GM21515 (cell line): ENCODE measurements around the gene PPP2R5C.

Source experiments
- ATAC-seq: cut with Tn5 transposase; IDR thresholded peaks from one replicate; pipeline ENCODE4 v1.9.1; 2021; ENCODE audit not compliant: unreplicated experiment

PPP2R5C gene

DNA sequence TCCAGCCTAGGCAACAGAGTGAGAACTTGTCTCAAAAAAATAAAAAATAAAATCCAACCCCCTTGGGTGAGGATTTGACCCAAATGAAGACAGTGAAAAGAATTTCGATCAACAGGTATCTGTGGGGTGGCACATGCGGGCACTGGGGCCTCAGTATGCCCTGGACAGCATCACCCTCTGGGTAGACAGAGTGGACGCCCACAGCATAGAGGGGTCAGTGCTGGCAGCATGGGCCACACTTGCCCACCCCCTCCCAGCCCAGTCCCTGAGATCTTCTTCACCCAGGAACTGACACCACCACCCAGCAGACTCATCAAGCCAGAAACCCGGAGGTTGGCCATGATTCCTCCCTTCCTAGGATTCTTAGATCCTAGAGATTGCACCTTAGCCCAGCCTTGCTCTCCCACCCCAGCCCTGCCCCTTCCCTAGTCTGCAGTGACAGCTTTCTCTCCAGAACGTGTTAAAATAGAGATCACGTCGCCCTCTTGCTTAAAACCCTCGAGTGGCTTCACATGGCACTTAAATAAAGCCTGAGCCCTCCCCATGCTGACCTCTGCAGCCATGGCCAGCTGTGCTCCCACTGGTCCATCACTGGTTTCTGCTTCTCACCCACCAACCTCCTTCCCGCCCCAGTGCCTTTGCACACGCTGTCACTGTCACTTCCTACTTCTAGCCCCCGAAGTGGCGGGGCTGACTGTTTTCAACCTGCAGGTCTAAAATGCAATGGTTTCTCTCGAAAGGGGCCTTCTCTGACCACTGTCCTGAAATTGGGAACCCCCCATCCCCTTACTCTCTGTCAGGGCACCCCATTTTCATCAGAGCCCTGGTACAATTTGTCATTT lies 176.6 kb downstream of the PPP2R5C start:
- no peak for ATAC-seq

DNA sequence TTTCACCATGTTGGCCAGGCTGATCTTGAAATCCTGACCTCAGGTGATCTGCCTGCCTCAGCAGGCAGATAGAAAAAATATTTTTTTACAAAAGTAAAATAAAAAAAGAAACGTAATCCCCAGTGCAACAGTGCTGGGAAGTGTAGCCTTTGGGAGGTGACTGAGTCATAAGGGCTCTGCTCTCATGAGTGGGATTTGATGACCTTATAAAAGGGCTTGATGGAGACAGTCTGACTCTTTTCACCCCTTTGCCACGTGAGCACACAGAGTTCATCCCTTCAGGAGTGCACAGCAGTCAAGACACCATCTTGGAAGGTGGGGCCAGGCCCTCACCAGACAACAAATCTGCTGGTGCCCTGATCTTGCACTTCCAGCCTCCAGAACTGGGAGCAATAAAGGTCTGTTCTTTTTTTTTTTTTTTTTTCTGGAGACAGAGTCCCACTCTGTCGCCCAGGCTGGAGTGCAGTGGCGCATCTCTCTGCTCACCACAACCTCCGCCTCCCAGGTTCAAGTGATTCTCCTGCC lies 178.2 kb downstream of the PPP2R5C start:
- ATAC-seq, result no peak

DNA sequence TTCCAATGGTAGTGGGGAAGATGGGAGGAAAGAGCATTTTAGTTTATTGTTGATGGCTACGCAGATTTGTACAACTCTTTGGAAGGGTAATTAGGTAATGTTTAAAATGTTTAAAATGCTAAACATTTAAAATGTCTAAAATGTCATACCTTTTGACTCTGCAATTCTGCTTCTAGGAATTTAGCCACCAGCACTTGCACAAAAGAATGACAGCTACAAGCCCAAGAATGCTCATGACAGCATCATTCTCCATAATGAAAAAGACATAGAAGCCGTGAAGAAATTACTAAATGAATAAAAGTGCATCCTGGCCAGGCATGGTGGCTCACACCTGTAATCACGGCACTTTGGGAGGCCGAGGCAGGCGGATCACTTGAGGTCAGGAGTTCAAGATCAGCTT lies 182.9 kb downstream of the PPP2R5C start:
- ATAC-seq, result no peak

DNA sequence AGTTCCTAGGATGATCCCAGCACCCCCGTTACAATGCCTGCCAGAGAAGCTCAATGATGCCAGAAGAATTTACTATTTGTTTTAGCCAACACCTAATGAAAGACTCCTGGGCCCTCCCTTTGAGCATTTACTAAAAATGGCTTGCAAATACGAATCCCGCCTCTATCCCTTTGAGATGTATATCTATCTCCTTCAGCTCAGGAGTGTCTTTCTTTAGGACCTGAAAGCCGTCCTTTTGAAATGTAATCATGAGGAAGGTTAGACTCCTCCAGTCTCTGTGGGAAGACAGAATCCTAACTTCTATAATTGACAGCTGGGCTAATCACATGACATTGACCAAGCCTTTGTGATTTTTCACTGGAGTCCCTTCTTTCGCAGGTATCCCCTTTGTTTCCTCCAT lies 183.7 kb downstream of the PPP2R5C start:
- ATAC-seq, result no peak

DNA sequence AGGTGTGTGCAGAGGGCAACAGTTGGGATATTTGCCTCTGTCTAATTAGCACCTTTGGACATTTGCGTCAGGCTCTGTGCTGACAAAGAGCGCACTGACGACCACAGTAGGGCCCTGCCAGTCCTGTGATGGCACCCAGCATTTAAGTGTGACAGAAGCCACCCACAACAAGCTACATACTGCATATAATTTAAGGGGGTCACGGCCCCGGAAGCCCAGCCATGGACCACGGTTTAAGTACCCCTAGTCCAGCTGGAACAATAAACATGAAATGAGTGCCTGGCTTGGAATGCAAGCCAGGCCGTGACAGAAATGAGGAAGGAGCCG lies 186.0 kb downstream of the PPP2R5C start:
- ATAC-seq, result peak; percentile 4

DNA sequence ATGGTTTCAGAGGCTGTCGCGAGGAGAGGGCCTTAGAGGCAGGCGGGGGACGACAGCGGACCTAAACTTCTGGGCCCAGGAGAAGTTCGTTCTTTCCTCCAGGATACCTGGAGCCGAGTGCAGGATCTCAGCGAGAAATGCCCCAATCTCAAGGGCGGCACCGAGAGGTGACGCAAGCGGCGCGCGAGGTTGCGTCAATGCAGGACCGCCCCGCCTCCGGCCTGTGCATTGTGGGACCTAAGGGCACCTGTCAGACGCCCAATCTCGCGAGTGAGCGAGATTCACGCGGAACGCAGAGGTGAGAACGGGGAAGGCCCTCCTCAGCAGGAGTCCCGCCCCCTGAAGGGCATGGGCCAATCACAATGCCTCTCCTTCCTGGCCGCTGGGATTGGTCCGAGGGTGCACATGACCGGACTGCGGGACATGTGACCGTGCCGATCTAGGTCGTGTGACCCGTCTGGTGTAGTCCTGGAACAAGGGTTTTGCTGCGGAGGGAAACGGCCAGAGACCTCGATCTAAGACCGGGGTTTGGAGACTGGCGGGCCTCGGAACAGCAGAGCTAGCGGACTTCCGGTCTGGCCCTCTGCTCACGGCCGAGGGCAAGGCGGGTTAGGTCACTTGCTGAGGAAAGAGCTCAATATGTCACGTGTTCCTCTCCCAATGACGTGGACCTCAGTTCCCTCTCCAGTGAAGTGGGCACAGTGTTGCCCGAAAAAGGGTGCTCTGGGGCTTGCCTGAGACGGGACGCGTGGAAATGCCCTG lies 186.6 kb downstream of the PPP2R5C start:
- ATAC-seq, result peak; percentile 92

DNA sequence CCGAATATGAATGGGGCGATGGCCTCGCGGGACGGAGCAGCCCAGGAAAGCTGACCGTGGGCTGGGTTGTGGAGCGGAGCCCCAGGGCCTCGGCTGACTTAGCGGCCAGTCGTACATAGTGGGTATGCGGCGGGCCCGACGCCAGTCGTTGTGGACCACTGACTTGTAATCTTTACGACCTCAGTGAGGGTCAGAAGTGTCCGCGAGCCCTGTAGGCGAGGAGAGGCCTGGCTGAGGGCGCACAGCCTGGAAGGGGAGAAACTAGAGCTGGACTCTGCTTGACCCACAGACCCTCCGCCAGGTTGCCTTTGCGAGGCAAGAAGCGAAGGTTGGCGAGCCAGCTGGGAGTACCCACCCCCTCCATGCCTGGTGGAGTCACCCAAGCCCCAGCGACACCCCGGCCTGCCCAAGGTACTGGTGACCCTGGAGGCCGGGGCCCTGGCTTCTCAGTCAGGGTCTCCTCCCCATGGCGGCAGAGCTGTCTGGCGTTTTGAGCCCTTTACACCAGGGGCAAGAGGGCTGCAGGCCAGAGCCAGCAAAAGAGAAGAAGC lies 187.2 kb downstream of the PPP2R5C start:
- peak; percentile 8 for ATAC-seq

DNA sequence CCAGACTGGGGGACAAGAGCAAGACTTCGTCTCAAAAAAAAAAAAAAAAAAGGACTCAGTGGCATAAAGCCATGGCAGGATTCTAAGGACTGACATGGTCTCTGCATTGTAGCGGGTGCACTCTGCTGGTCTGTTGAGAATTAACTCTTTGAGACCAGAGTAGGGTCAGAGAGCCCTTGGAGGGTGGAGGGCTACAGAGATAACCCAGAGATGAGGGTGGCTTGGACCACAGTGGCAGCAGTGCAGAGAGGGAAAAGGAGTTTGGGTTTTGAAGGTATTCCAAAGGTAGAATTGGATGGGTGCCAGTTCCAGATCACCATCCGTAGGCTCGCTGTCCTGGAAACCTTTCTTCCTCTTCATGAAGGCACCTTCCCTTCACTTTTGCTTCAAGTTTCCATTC lies 188.6 kb downstream of the PPP2R5C start:
- ATAC-seq, result no peak

DNA sequence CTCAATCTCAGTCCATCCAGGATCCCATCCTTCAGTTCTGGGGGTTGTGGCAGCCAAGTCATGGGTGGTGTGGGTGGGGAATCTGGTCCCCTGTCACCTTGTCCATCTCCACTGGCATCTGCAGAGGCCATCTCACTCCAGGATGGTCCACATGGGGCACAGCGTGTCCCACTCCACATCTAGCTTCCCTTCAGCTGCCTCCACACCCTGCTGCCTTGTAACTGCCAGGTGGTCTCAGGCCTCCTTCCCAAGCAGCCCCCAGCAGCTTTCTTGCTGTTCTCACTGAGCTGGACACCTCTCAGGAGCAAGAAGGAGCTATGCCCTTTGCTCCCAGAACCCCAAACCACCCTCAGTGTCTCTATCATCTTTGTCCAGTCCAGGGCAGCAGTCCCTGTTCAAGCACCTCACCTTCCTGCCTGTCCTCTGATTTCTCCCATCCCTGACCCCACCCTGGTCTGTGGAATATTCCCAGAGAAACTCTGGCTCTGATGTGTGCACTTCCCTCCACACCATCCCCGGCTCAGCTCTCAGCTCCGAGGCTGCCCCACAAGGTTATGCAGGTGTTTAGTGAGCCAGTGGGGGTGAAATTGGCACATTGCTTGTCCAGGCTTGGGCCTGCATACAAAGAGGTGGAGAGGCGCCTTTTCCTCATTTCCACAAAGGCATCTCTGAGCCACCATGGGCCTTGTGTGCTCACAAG lies 189.2 kb downstream of the PPP2R5C start:
- no peak for ATAC-seq

DNA sequence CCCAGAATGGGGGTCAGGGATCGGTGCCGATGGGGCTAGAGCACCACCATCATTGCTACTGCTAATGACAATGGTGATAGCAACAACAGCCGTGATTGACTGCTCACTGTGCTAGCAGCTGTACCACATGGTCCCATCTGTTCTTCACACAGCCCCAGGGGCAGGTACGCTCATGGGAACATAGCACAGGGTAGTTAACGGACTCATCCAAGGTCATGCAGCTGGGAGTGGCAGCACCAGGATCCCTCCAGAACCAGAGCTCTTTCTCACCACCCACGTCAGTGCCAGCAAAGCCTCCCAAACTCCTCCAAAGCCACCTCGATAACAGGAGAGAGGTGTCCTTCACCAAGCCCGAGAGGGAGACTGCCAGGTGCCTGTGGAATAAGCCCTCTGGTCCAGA lies 191.6 kb downstream of the PPP2R5C start:
- no peak for ATAC-seq

DNA sequence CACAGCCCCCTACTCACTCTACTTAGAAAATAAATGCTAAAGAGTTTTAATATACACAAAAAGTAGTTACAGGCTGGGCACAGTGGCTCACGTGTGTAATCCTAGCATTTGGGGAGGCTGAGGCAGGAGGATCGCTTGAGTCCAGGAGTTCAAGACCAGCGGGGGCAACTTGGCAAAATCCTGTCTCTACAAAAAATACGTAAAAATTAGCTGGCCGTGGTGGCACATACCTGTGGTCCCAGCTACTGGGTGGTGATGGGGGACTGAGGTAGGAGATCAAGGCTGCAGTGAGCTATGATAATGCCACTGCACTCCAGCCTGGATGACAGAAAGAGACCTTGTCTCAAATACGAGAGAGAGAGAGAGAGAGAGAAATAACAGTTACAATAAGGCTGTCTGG lies 193.0 kb downstream of the PPP2R5C start:
- ATAC-seq, result no peak

DNA sequence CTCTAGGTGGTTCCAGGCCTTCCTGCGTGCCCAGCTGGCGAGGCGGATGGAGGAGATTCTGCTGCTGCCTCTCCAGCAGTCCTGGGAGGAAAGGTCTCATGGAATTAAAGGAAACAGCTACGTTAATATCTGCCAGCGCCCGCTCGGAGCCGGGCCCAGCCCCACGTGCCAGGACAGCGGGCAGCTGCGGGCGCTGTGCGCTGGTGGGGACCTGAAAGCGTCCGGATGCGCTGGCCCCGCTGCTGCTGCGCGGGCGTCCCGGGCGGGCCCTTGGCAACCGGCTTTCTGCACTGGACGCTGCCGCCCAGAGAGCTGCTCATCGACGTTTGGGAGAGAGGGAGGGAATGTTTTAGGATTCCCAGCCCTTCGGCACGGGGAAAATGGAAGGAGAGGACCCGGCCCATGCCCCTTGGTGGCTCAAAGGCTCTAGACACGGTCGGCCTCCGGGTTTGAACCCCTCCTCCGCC lies 194.2 kb downstream of the PPP2R5C start:
- ATAC-seq, result no peak

DNA sequence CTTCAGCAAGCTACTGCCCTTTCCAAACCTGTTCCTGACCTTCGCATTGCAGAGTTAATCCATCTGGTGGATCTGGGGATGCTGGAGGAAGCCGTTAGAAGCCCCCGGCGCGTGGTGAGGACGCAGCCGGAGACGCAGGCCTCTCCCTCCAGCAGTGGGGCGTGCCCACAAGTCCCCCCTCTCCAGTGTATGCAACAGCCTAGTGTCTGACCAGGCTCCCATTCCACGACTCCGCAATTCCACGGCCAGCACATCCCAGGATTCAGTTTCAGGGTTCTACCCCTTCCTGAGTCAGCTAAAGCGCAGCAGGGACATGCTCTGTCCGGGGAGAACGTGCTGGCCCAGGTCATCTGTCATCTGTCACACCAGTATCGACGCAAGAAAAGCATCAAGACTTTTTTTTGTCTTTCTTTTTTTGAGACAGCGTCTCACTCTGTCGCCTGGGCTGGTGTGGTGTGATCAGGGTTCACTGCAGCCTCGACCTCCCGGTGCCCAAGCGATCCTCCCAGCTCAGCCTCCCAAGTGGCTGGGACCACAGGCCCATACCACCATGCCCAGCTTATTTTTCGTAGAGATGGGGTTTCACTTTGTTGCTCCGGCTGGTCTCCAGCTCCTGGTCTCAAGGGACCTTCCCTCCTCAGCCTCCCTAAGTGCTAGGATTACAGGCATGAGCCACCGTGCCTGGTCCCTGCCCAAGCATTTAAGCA lies 194.8 kb downstream of the PPP2R5C start:
- no peak for ATAC-seq

DNA sequence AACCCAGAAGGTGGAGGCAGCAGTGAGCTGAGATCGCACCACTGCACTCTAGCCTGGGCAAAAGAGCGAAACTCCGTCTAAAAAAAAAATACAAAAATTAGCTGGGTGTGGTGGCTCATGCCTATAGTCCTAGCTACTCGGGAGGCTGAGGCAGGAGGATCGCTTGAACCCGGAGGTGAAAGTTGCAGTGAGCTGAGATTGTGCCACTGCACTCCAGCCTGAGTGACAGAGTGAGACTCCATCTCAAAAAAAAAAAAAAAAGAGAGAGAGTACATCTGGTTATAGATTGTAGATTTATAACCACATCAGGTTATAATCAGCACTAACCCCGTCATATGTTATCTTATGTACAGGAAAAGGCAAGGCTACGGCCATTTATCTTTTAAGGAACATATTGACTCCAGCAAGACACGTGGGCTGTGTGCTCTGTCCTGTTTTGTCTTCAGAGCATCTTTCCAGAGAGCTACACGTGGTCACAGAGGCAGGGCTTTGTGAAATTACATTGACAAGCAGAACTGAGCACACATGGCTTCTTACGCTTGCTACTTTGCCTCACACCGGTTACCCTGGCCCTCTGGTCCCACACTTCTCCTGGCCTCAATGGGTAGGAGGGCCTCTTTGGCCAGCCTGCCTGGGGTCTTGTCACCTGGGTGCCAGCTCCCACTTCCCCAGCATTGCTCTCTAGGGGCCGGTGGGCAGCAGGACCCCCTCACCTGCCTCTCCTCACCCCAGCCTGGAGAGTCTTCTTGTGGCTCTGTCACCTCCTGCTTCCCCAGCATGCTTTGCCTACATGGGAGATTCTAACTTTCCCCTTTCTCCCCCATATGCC lies 196.1 kb downstream of the PPP2R5C start:
- no peak for ATAC-seq

DNA sequence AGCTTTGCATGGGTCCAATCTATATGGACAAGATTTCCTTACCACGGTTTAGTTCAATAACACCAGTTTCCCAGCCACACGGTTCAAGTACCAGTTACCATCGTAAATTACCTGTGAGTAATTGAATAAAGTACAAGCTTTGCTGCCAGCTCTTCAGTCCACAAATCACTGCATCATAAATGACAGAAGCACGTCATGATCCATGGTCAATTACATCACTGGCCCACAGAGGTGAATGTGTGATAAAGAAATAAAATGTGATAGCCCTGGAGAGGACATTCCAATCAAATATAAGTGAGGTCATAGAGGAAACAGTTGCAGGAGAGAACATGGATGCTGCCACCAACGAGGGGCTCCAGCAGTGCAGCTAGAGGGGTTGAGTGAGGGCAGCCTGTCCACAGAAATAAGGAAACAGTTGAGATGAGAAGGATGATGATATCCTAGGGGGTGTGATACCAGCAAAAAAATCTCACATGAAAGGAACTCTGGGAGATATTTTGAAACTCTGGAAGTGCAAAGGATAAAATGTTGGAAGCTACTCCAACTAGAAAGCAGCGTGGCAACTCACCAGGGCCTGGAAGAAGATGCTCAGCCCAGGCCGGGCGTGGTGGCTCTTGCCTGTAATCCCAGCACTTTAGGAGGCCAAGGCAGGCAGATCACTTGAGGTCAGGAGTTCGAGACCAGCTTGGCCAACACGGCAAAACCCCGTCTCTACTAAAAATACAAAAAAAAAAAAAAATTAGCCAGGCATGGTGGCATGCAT lies 197.1 kb downstream of the PPP2R5C start:
- no peak for ATAC-seq

DNA sequence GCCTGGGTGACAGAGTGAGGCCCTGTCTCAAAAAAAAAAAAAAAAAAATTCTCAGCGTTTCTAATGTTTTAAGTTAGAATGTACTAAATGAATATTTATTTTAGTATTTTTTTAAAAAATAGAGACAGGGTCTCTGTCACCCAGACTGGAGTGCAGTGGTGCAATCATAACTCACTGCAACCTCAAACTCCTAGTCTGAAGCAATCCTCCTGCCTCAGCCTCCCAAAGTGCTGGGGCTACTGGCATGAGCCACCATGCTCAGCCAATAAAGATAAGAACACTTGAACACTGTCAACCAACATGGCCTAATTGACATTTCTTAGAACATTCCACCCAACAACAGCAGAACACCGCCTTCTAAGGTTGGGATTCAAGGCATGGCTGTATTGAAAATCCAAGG lies 197.8 kb downstream of the PPP2R5C start:
- ATAC-seq, result no peak

DNA sequence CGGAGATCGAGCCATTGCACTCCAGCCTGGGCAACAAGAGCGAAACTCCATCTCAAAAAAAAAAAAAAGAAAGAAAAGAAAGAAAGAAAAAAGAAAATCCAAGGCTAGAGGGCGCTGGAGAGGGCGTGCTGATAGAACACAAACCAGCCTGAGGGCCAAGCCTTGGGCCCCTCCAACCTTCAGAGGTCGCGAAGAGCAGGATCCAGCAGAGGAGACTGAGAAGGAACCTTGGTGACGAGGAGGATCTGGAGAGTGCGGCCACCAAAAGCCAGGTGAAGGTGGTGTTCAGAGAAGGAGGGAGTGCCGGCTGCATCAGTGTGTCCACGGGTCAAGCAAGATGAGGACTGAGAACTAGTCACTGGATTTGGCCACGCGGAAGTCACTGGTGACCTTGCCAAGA lies 198.7 kb downstream of the PPP2R5C start:
- no peak for ATAC-seq

DNA sequence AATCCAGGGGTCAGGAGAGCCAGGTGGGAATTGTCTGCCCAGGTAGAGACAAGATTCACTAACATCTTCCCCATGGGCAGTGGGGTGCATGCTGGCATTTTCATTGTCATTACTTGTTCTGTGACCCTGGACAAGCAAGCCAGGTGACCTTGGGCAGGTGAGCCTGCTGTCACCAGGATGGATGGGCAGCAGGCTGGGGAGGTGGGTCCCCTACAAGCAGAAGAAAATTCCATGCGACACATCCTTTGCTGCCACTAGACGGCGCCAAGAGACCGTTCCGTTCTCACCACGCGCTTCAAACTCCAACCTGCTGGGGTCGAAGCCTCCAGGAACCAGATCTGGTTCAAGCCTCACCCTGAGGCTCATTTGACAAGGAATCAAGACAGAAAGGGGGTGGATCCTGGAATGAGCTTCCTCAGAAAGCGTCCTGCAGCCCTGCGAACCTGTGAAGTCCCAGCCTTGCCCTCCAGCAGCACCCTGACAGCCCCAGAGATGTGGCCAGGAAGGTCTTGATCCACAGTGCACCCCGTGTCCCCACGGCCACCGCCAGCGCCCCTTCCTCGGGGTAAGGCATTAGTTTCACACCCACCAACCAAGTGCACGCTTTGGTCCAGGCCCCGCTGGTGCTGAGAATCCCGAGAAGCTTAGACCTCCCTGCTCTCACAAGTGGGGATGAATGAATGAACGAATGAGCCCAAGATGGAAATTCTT lies 199.7 kb downstream of the PPP2R5C start:
- ATAC-seq, result no peak
